IMR-90 (cell line): ENCODE measurements around the gene TAGLN2. TPM values are rescaled to one million over a fixed set of nuclear protein-coding genes. Genes with fewer than 3 reads are reported as not detected.
A peak's percentile ranks its signal among the peaks of the same experiment; 100 is the strongest.

ENCODE experiments used
- ATAC-seq: fragments of 200-7000 bp; cut with Tn5 transposase; 2 replicates; pipeline ENCODE4 v1.9.1; 2020; ENCODE audit warnings: low read depth, mild to moderate bottlenecking, moderate library complexity
- BruUV-seq: library from RNA; stranded (reverse); fragments of 400-500 nt; replicated peaks from 2 replicates; lab custom pipeline; 2021; lab: Mats Ljungman, UMichigan
- CTCF ChIA-PET: fragments of 300-600 bp; formaldehyde crosslinking; extraction: SDS; loops from one replicate; lab custom pipeline; 2021; ENCODE audit warnings: antibody characterized with exemption; lab: Yijun Ruan, JAX
- POLR2A ChIA-PET: fragments of 300-600 bp; sonication (Branson Sonifier 250); formaldehyde crosslinking; loops from one replicate; lab custom pipeline; 2022; ENCODE audit warnings: antibody characterized with exemption; ENCODE audit not compliant: unreplicated experiment; lab: Charles Lee
- DNase-seq: peaks from one replicate; pipeline ENCODE4 v3.0.0; 2013
- H2AFZ ChIP-seq: replicated peaks from 2 replicates; pipeline ENCODE3; 2013; ENCODE audit warnings: low read length, mild to moderate bottlenecking; ENCODE audit not compliant: poor library complexity
- H2AK5ac ChIP-seq: 2 replicates; pipeline ENCODE4 v1.6.1; 2013; ENCODE audit warnings: low read depth, low read length, inconsistent platforms
- H2AK9ac ChIP-seq: replicated peaks from 2 replicates; pipeline ENCODE3; 2013; ENCODE audit warnings: mild to moderate bottlenecking, low read depth, low read length, moderate library complexity; ENCODE audit not compliant: poor library complexity
- H2BK120ac ChIP-seq: 2 replicates; pipeline ENCODE4 v1.6.1; 2013; ENCODE audit warnings: low read depth, low read length, inconsistent platforms
- H2BK15ac ChIP-seq: 3 replicates; pipeline ENCODE4 v1.6.1; 2013; ENCODE audit warnings: low read depth, low read length, inconsistent platforms
- H2BK20ac ChIP-seq: 2 replicates; pipeline ENCODE4 v1.6.1; 2013; ENCODE audit warnings: low read depth, mild to moderate bottlenecking, inconsistent platforms, low read length, moderate library complexity
- H2BK5ac ChIP-seq: 2 replicates; pipeline ENCODE4 v1.6.1; 2013; ENCODE audit warnings: mild to moderate bottlenecking, low read depth, low read length, inconsistent platforms; ENCODE audit not compliant: poor library complexity, severe bottlenecking
- H3K14ac ChIP-seq: replicated peaks from 2 replicates; pipeline ENCODE4 v1.6.1; 2013; ENCODE audit warnings: low read depth, low read length, inconsistent platforms
- H3K18ac ChIP-seq: 2 replicates; pipeline ENCODE4 v1.6.1; 2013; ENCODE audit warnings: low read depth, low read length, control low read depth
- H3K23ac ChIP-seq: 2 replicates; pipeline ENCODE4 v1.6.1; 2013; ENCODE audit warnings: low read depth, low read length, inconsistent platforms
- H3K27ac ChIP-seq: 2 replicates; pipeline ENCODE4 v1.5.1; 2013; ENCODE audit warnings: mild to moderate bottlenecking, control low read depth, low read length; ENCODE audit not compliant: insufficient read depth
- H3K27me3 ChIP-seq: 2 replicates; pipeline ENCODE4 v1.6.1; 2013; ENCODE audit warnings: low read length; ENCODE audit not compliant: control insufficient read depth, insufficient read depth
- H3K36me3 ChIP-seq: 2 replicates; pipeline ENCODE4 v1.6.1; 2013; ENCODE audit warnings: low read length, mixed read lengths; ENCODE audit not compliant: control insufficient read depth, insufficient read depth
- H3K4ac ChIP-seq: 2 replicates; pipeline ENCODE4 v1.6.1; 2013; ENCODE audit warnings: low read depth, low read length, inconsistent platforms
- H3K4me1 ChIP-seq: 2 replicates; pipeline ENCODE4 v1.6.1; 2013; ENCODE audit warnings: low read length, mixed read lengths; ENCODE audit not compliant: control insufficient read depth, insufficient read depth
- H3K4me2 ChIP-seq: 2 replicates; pipeline ENCODE4 v1.6.1; 2013; ENCODE audit warnings: low read depth, mild to moderate bottlenecking, control low read depth, low read length, moderate library complexity
- H3K4me3 ChIP-seq: 2 replicates; pipeline ENCODE4 v1.5.1; 2013; ENCODE audit warnings: low read depth, mild to moderate bottlenecking, control low read depth, low read length, moderate library complexity; ENCODE audit not compliant: insufficient read depth
- H3K56ac ChIP-seq: 2 replicates; pipeline ENCODE4 v1.6.1; 2013; ENCODE audit warnings: low read length, inconsistent platforms; ENCODE audit not compliant: insufficient read depth; ENCODE audit errors: extremely low read depth
- H3K79me1 ChIP-seq, 2 experiments: 2 replicates each; pipeline ENCODE4 v1.6.1; 2013; ENCODE audit warnings: low read length in 2 of 2, inconsistent platforms in 1 of 2, low read depth in 1 of 2
- H3K9ac ChIP-seq: 2 replicates; pipeline ENCODE4 v1.6.1; 2013; ENCODE audit warnings: low read depth, low read length, control low read depth
- H3K9me1 ChIP-seq: 2 replicates; pipeline ENCODE4 v1.6.1; 2013; ENCODE audit warnings: low read length, inconsistent platforms; ENCODE audit not compliant: insufficient read depth
- H3K9me3 ChIP-seq: 2 replicates; pipeline ENCODE4 v1.6.1; 2013; ENCODE audit warnings: low read length; ENCODE audit not compliant: control insufficient read depth, insufficient read depth
- H4K20me1 ChIP-seq: 2 replicates; pipeline ENCODE4 v1.6.1; 2013; ENCODE audit warnings: low read length, inconsistent platforms; ENCODE audit not compliant: insufficient read depth
- H4K5ac ChIP-seq: 2 replicates; pipeline ENCODE4 v1.6.1; 2013; ENCODE audit warnings: mild to moderate bottlenecking, low read depth, low read length, control low read depth
- H4K8ac ChIP-seq, 2 experiments: 2 replicates each; pipeline ENCODE4 v1.6.1; 2013; ENCODE audit warnings: low read depth in 2 of 2, low read length in 2 of 2, control low read depth in 1 of 2, inconsistent platforms in 1 of 2
- H4K91ac ChIP-seq: 2 replicates; pipeline ENCODE4 v1.6.1; 2013; ENCODE audit warnings: low read depth, low read length, inconsistent platforms; ENCODE audit not compliant: insufficient read depth
- BHLHE40 ChIP-seq: fragments of 150-350 bp; IDR thresholded peaks from 2 replicates; pipeline ENCODE4 v1.6.1; 2016; ENCODE audit warnings: mild to moderate bottlenecking, low read depth, low read length
- CEBPB ChIP-seq: IDR thresholded peaks from 2 replicates; pipeline ENCODE4 v1.6.1; 2012; ENCODE audit warnings: low read depth, low read length, improper control_type of control experiment
- CHD1 ChIP-seq: IDR thresholded peaks from 2 replicates; pipeline ENCODE4 v1.6.1; 2012; ENCODE audit warnings: low read depth, low read length, improper control_type of control experiment
- FOS ChIP-seq: fragments of 150-350 bp; IDR thresholded peaks from 2 replicates; pipeline ENCODE4 v1.6.1; 2016; ENCODE audit warnings: low read depth, low read length
- MAFK ChIP-seq: IDR thresholded peaks from 2 replicates; pipeline ENCODE4 v1.6.1; 2012; ENCODE audit warnings: low read depth, low read length, improper control_type of control experiment
- MAZ ChIP-seq: IDR thresholded peaks from 2 replicates; pipeline ENCODE4 v1.6.1; 2012; ENCODE audit warnings: low read depth, mild to moderate bottlenecking, low read length, improper control_type of control experiment, moderate library complexity, borderline replicate concordance
- MXI1 ChIP-seq: IDR thresholded peaks from 2 replicates; pipeline ENCODE4 v1.6.1; 2012; ENCODE audit warnings: low read depth, mild to moderate bottlenecking, low read length, moderate library complexity, borderline replicate concordance
- NFE2L2 ChIP-seq: fragments of 150-350 bp; IDR thresholded peaks from 2 replicates; pipeline ENCODE4 v1.6.1; 2016; ENCODE audit warnings: low read depth, mild to moderate bottlenecking, low read length
- POLR2A ChIP-seq: IDR thresholded peaks from 2 replicates; pipeline ENCODE4 v1.6.1; 2012; ENCODE audit warnings: mild to moderate bottlenecking, low read depth, low read length
- RAD21 ChIP-seq: IDR thresholded peaks from 2 replicates; pipeline ENCODE4 v1.6.1; 2012; ENCODE audit warnings: low read length, improper control_type of control experiment
- RCOR1 ChIP-seq: IDR thresholded peaks from 2 replicates; pipeline ENCODE4 v1.6.1; 2012; ENCODE audit warnings: mild to moderate bottlenecking, low read length, improper control_type of control experiment; ENCODE audit not compliant: insufficient replicate concordance
- RFX5 ChIP-seq: IDR thresholded peaks from 2 replicates; pipeline ENCODE4 v1.8.0; 2012; ENCODE audit warnings: low read depth, mild to moderate bottlenecking, low read length, moderate library complexity
- SMC3 ChIP-seq: fragments of 150-350 bp; IDR thresholded peaks from 2 replicates; pipeline ENCODE4 v1.6.1; 2016; ENCODE audit warnings: low read depth, mild to moderate bottlenecking, antibody characterized with exemption, low read length, moderate library complexity
- USF2 ChIP-seq: fragments of 150-350 bp; IDR thresholded peaks from 2 replicates; pipeline ENCODE4 v1.6.1; 2017; ENCODE audit warnings: mild to moderate bottlenecking, antibody characterized with exemption, low read length, low read depth
- WGBS, 2 experiments: methylation state at CpG; one replicate each; pipeline versions ENCODE4 v1.1.5 to v1.1.7; 2013; ENCODE audit warnings: missing lambda C conversion rate in 2 of 2; ENCODE audit not compliant: insufficient read length in 1 of 2; ENCODE audit errors: extremely low coverage in 2 of 2; 5-methylcytosine and 5-hydroxymethylcytosine counted together
- dilution Hi-C: fragments of 300-500 bp; cut with HindIII; formaldehyde crosslinking; loops from one replicate; pipeline ENCODE4 v1.14.3; 2018; ENCODE audit warnings: low sequenced_read_pairs; ENCODE audit not compliant: unreplicated experiment
- in situ Hi-C: fragments of 300-500 bp; cut with MboI; formaldehyde crosslinking; loops from 3 replicates; pipeline ENCODE4 v1.14.3; 2019; ENCODE audit warnings: low sequenced_read_pairs, inconsistent platforms, mixed read lengths
- intact Hi-C: fragments of 100-400 bp; cut with micrococcal nuclease; formaldehyde crosslinking; loops from 2 replicates; pipeline ENCODE4 v1.10.0; 2022
- polyA plus RNA-seq, 3 experiments: library from polyadenylated mRNA; depleted of rRNA; stranded (reverse); fragments of >200 nt; gene quantifications; 2 replicates each; pipeline ENCODE4 v1.2.3, GENCODE V29; 2012; ENCODE audit warnings: low replicate concordance in 1 of 3
- total RNA-seq: library from RNA; depleted of rRNA; stranded (reverse); fragments of >200 nt; gene quantifications from 2 replicates; pipeline ENCODE4 v1.2.3, GENCODE V29; 2012
- TF ChIP-seq, protein P1 (sequence below): conservative IDR thresholded peaks from 2 replicates; pipeline ENCODE4 v1.5.1; 2012; ENCODE audit warnings: mild to moderate bottlenecking, low read depth, low read length, improper control_type of control experiment
- TF ChIP-seq, protein P2 (sequence below): fragments of 150-350 bp; IDR thresholded peaks from 2 replicates; pipeline ENCODE4 v1.6.1; 2016; ENCODE audit warnings: low read depth, mild to moderate bottlenecking, low read length, moderate library complexity, borderline replicate concordance

TAGLN2 gene
- total and polyA plus RNA-seq, 2 of the 4 experiments (the other 2 are of a cell fraction): 440 to 634 TPM

DNA sequence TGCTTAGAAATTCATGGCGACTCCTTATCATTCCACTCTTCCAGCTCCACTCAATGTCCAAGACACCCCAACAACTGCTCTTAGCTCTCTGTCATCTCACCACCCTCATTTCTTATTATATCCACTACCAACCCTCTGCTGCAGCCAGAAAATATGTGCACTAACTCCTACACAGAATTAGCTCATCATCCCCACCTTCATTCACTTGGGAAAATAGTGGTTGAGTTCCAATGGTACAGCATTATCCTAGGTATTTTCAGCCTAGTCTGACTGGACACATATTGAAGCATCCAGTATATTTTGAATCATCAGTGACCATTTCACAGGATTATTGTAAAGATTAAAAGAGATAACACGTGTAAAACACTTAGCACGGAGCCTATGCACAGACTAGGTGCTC, 46.2 kb downstream of the TAGLN2 start:
- no peak overlapping the region for H2BK15ac ChIP-seq
- dilution Hi-C loops: loop anchor here (25.0 kb wide), 1 partner anchor 92 kb away; the partner anchor contains the start of gene DUSP23
- no peaks in the 10 kb centered on the region for H3K36me3 ChIP-seq
- ATAC-seq: no peak
- TF ChIP-seq RCOR1 (no peak), MAFK (no peak), NFE2L2 (no peak), CHD1 (no peak), MXI1 (no peak), CEBPB (no peak), POLR2A (no peak), MAZ (no peak), RFX5 (no peak), USF2 (no peak), SMC3 (no peak), FOS (no peak), RAD21 (no peak), BHLHE40 (no peak)
- TF ChIP-seq, protein P1, sequence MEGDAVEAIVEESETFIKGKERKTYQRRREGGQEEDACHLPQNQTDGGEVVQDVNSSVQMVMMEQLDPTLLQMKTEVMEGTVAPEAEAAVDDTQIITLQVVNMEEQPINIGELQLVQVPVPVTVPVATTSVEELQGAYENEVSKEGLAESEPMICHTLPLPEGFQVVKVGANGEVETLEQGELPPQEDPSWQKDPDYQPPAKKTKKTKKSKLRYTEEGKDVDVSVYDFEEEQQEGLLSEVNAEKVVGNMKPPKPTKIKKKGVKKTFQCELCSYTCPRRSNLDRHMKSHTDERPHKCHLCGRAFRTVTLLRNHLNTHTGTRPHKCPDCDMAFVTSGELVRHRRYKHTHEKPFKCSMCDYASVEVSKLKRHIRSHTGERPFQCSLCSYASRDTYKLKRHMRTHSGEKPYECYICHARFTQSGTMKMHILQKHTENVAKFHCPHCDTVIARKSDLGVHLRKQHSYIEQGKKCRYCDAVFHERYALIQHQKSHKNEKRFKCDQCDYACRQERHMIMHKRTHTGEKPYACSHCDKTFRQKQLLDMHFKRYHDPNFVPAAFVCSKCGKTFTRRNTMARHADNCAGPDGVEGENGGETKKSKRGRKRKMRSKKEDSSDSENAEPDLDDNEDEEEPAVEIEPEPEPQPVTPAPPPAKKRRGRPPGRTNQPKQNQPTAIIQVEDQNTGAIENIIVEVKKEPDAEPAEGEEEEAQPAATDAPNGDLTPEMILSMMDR: no peak
- TF ChIP-seq, protein P2, sequence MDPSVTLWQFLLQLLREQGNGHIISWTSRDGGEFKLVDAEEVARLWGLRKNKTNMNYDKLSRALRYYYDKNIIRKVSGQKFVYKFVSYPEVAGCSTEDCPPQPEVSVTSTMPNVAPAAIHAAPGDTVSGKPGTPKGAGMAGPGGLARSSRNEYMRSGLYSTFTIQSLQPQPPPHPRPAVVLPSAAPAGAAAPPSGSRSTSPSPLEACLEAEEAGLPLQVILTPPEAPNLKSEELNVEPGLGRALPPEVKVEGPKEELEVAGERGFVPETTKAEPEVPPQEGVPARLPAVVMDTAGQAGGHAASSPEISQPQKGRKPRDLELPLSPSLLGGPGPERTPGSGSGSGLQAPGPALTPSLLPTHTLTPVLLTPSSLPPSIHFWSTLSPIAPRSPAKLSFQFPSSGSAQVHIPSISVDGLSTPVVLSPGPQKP: no peak
- H2BK120ac ChIP-seq: no peak overlapping the region
- H4K91ac ChIP-seq: no peak overlapping the region
- peak overlapping the region; percentile 51; the same call in 1 of the 2 replicates for H2AK5ac ChIP-seq
- no peak overlapping the region for H2BK5ac ChIP-seq
- H3K79me1 ChIP-seq: no peaks in the 10 kb centered on the region
- no TSS peak for BruUV-seq
- no peak overlapping the region for H4K5ac ChIP-seq
- peak; percentile 33 for DNase-seq
- no peak overlapping the region for H2AFZ ChIP-seq
- no peak overlapping the region for H3K18ac ChIP-seq
- H3K23ac ChIP-seq: no peak overlapping the region
- ChIA-PET POLR2A (no interaction called here), CTCF (interaction anchor here (1.2 kb wide), 1 partner anchor 80 kb away, joined by 3 read pairs; no protein-coding TSS in a partner anchor)
- peaks cover 18% of the 10 kb centered on the region for H3K9me1 ChIP-seq
- H3K9me3 ChIP-seq: no peaks in the 10 kb centered on the region
- no peaks in the 10 kb centered on the region for H4K20me1 ChIP-seq
- no peak overlapping the region for H2AK9ac ChIP-seq
- H3K27me3 ChIP-seq: no peaks in the 10 kb centered on the region
- H3K9ac ChIP-seq: no peak overlapping the region
- in situ Hi-C loops: loop anchor here (25.0 kb wide), 1 partner anchor 667 kb away; the partner anchor contains the start of gene ACKR1
- no peak overlapping the region for H3K4me2 ChIP-seq
- H3K4ac ChIP-seq: no peak overlapping the region
- H2BK20ac ChIP-seq: no peak overlapping the region
- H3K14ac ChIP-seq: no peak overlapping the region
- intact Hi-C loops: no loop called here
- no peak overlapping the region for H4K8ac ChIP-seq
- 100% methylated on average over 1 of the region's 3 CpGs; no CpG with 5 or more reads in 1 of the 2 experiments for WGBS, 2 experiments
- no peak overlapping the region for H3K56ac ChIP-seq
- H3K27ac ChIP-seq: no peak overlapping the region
- peaks cover 15% of the 10 kb centered on the region for H3K4me1 ChIP-seq
- H3K4me3 ChIP-seq: no peak overlapping the region
